Germinal center (tissue), 1 donor: ENCODE data around the gene RNF26.

Experiments
- DNase-seq: peaks from one replicate; pipeline ENCODE4 v3.0.0; 2012; ENCODE audit warnings: mixed read lengths, low spot score

Gene RNF26

GRCh38 chr11:119316016-119316728 lies 18.2 kb upstream of the RNF26 start:
- no peak for DNase-seq

GRCh38 chr11:119316729-119317591 lies 17.4 kb upstream of the RNF26 start, which contains the start of gene MCAM:
MCAM (minus strand) TSS chr11:119317130; CDS start chr11:119317101, 29 bp downstream.
- peak; percentile 51 for DNase-seq

GRCh38 chr11:119317592-119318239 lies 16.6 kb upstream of the RNF26 start:
- no peak for DNase-seq

- peak; percentile 66 for DNase-seq
Observed at GRCh38 chr11:119318240-119319135, 15.8 kb upstream of the RNF26 start.

- DNase-seq = no peak
Observed at GRCh38 chr11:119319136-119319699, 15.1 kb upstream of the RNF26 start.

- no peak for DNase-seq
Observed at GRCh38 chr11:119319700-119320239, 14.6 kb upstream of the RNF26 start.

- DNase-seq = no peak
Observed at GRCh38 chr11:119320240-119320775, 14.0 kb upstream of the RNF26 start.

GRCh38 chr11:119320776-119321524 lies 13.4 kb upstream of the RNF26 start:
- peak; percentile 84 for DNase-seq

- DNase-seq = no peak
Observed at GRCh38 chr11:119322360-119322739, 12.0 kb upstream of the RNF26 start.

- no peak for DNase-seq
Observed at GRCh38 chr11:119322921-119323531, 11.3 kb upstream of the RNF26 start.

- peak; percentile 64 for DNase-seq
Observed at GRCh38 chr11:119323532-119324033, 10.7 kb upstream of the RNF26 start.

GRCh38 chr11:119324189-119324588 lies 10.1 kb upstream of the RNF26 start:
- no peak for DNase-seq

GRCh38 chr11:119329320-119329719 lies 5.0 kb upstream of the RNF26 start:
- DNase-seq = no peak

- no peak for DNase-seq
Observed at GRCh38 chr11:119330237-119330636, 4.1 kb upstream of the RNF26 start.

- no peak for DNase-seq
Observed at GRCh38 chr11:119332111-119332765, 2.1 kb upstream of the RNF26 start.

- no peak for DNase-seq
Observed at GRCh38 chr11:119335091-119335654, 846 bp downstream of the RNF26 start.

- DNase-seq = no peak
Observed at GRCh38 chr11:119335655-119336543, 1.6 kb downstream of the RNF26 start.
